Mucosa of rectum (tissue), 2 donors: ENCODE data around the gene LRCH1.

Experiments used
- H3K27ac ChIP-seq, 2 donors: one replicate each; pipeline ENCODE4 v1.7.0; 2013; ENCODE audit warnings: inconsistent platforms in 2 of 2, low read depth in 2 of 2, low read length in 2 of 2
- H3K27me3 ChIP-seq, 2 donors: one replicate each; pipeline ENCODE4 v1.7.0; 2013; ENCODE audit warnings: low read length in 2 of 2; ENCODE audit not compliant: control insufficient read depth in 2 of 2, insufficient read depth in 2 of 2
- H3K36me3 ChIP-seq, 2 donors: one replicate each; pipeline ENCODE4 v1.7.0; 2013; ENCODE audit warnings: low read length in 2 of 2; ENCODE audit not compliant: control insufficient read depth in 2 of 2, insufficient read depth in 2 of 2
- H3K4me1 ChIP-seq, 2 donors: one replicate each; pipeline ENCODE4 v1.7.0; 2013; ENCODE audit warnings: low read length in 2 of 2, mild to moderate bottlenecking in 1 of 2; ENCODE audit not compliant: control insufficient read depth in 2 of 2, insufficient read depth in 2 of 2
- H3K4me3 ChIP-seq, 2 donors: one replicate each; pipeline ENCODE4 v1.7.0; 2013; ENCODE audit warnings: low read length in 2 of 2
- H3K9ac ChIP-seq, 2 donors: one replicate each; pipeline ENCODE4 v1.7.0; 2013; ENCODE audit warnings: low read length in 2 of 2, low read depth in 1 of 2, mild to moderate bottlenecking in 1 of 2
- H3K9me3 ChIP-seq, 2 donors: one replicate each; pipeline ENCODE4 v1.7.0; 2013; ENCODE audit warnings: low read length in 2 of 2; ENCODE audit not compliant: control insufficient read depth in 2 of 2
- donor health status: healthy.
- donor health status: Normal muscosa, but diverticular disease.

Gene LRCH1

GRCh38 chr13:46521921-46522747 is 30.8 kb upstream of the LRCH1 start:
- Histone ChIP-seq H3K27ac (no peak overlapping the region), H3K4me1 (no peaks in the 10 kb centered on the region), H3K36me3 (no peaks in the 10 kb centered on the region), H3K9ac (no peak overlapping the region), H3K27me3 (no peaks in the 10 kb centered on the region), H3K9me3 (peaks cover 0 to 2% of the 10 kb centered on the region in 2 donors), H3K4me3 (no peak overlapping the region)

- H3K4me3 ChIP-seq: no peak overlapping the region
- no peaks in the 10 kb centered on the region for H3K4me1 ChIP-seq
- no peak overlapping the region for H3K27ac ChIP-seq
- no peak overlapping the region for H3K9ac ChIP-seq
- H3K9me3 ChIP-seq: peaks cover 0 to 2% of the 10 kb centered on the region in 2 donors
- no peaks in the 10 kb centered on the region for H3K36me3 ChIP-seq
- H3K27me3 ChIP-seq: no peaks in the 10 kb centered on the region
Measured at GRCh38 chr13:46522748-46523030, 30.3 kb upstream of the LRCH1 start.

- Histone ChIP-seq H3K27ac (no peak overlapping the region), H3K4me3 (no peak overlapping the region), H3K36me3 (no peaks in the 10 kb centered on the region), H3K9me3 (peaks cover 0 to 2% of the 10 kb centered on the region in 2 donors), H3K9ac (no peak overlapping the region), H3K4me1 (no peaks in the 10 kb centered on the region), H3K27me3 (no peaks in the 10 kb centered on the region)
Measured at GRCh38 chr13:46523972-46524752, 28.8 kb upstream of the LRCH1 start.

DNA sequence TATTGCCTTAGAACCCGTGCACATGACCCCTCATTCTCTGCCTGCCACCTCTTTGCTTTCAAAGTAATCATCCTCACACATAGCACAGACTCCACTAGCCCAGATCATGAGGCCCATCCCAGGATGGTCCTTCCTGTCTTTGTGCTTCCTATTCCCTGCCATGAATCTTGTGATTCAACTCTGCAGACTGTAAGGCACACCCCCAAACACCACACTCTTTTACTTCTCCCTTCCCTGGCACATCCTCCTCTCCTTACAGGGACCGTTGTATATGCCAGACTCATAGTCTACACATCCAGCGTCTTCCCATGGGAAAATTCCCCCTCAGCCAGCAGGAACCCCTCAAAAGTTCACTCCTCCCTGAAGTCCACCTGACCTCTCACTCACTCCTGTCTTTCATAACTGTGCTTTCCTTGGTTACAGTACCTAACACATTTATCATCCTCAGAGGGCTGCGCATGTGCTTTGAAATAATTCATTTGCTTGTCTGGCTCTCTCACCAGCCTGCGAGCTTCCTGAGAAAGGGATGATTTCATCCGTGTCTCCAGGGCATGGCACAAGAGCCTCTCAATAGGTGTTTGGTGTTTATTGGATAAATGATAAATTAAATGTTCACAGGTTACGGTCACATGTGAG is 26.8 kb upstream of the LRCH1 start:
- Histone ChIP-seq H3K36me3 (no peaks in the 10 kb centered on the region), H3K9me3 (peaks cover 0 to under 1% of the 10 kb centered on the region in 2 donors), H3K9ac (no peak overlapping the region), H3K4me3 (no peak overlapping the region), H3K4me1 (no peaks in the 10 kb centered on the region), H3K27me3 (no peaks in the 10 kb centered on the region), H3K27ac (no peak overlapping the region)

DNA sequence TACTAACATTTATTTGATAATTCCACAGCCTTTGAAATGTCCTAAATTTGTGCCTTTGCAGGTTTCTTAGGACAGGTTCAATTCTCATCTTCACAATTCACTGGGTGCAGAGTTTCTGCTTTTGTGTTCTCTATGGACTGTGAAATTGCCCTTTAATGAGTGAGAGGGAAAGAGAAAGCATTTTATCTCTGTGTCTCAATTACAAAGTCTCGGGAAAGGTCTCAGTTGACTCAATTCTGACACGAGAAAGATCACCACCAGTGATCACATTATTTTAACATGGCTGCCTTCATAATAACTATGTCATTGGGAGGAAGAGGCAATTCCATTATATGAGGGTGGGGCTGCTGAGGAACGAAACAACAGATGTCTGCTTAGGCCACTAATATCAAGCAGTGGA is 26.2 kb upstream of the LRCH1 start:
- Histone ChIP-seq H3K4me3 (no peak overlapping the region), H3K4me1 (no peaks in the 10 kb centered on the region), H3K9ac (no peak overlapping the region), H3K27ac (no peak overlapping the region), H3K27me3 (no peaks in the 10 kb centered on the region), H3K36me3 (no peaks in the 10 kb centered on the region), H3K9me3 (no peaks in the 10 kb centered on the region)

- Histone ChIP-seq H3K4me1 (no peaks in the 10 kb centered on the region), H3K36me3 (no peaks in the 10 kb centered on the region), H3K27me3 (no peaks in the 10 kb centered on the region), H3K4me3 (no peak overlapping the region), H3K9ac (no peak overlapping the region), H3K9me3 (no peaks in the 10 kb centered on the region), H3K27ac (no peak overlapping the region)
Measured at GRCh38 chr13:46527237-46527636, 25.7 kb upstream of the LRCH1 start.

DNA sequence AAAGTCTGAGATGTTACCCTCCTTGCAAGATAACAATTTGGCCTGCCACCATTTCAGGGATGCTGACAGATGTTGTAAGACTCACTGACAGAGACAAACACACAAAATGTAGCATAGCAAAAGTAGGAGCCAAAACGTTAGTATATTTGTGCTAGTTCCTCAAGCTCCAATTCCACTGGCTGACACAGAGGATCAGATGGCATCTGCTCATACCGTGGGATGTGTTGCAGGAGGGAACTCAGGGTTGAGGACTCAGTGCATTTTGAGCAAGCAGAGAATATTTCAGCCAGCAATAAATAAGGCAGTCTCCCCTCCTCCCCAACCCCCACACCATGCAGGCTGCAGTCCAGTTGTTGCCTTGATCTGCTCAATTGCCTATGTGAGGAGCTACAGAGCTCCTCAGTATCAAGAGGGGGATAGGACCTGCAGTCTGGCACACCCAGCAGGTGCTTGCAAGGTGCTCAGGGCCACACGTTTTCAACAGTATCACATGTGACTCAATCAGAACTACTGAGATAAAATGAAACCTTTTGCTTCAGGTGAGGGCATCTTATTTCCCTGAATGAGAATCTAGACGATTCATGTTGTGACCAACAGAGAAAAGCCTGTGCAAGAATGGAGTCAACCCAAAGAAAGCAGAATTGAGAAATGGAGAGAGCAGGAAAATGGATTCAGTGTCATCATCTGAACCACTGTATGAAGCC is 23.6 kb upstream of the LRCH1 start:
- no peak overlapping the region for H3K9ac ChIP-seq
- no peaks in the 10 kb centered on the region for H3K4me1 ChIP-seq
- no peak overlapping the region for H3K4me3 ChIP-seq
- H3K9me3 ChIP-seq: no peaks in the 10 kb centered on the region
- no peaks in the 10 kb centered on the region for H3K27me3 ChIP-seq
- no peaks in the 10 kb centered on the region for H3K36me3 ChIP-seq
- no peak overlapping the region for H3K27ac ChIP-seq

- Histone ChIP-seq H3K9me3 (no peaks in the 10 kb centered on the region), H3K36me3 (no peaks in the 10 kb centered on the region), H3K9ac (no peak overlapping the region), H3K27me3 (no peaks in the 10 kb centered on the region), H3K27ac (no peak overlapping the region), H3K4me3 (no peak overlapping the region), H3K4me1 (no peaks in the 10 kb centered on the region)
Measured at GRCh38 chr13:46530084-46530935, 22.7 kb upstream of the LRCH1 start.

DNA sequence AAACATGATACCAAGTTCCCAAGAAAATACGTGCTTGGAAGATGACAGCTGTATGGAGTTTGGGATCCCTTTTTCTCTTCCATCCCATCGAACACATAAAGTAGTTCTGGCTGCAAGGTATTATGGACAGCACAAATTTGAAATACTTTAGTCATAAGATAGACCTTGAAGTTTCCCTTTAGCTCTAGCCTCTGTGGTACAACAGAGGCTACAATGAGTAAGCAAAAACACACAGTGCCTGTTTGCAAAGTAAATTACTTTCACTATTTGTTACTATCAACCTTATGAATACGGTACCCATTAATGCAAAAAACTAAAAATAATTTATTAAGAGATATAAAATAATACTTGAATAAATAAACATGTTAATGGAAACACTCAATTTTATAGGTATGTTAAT is 21.0 kb upstream of the LRCH1 start:
- H3K27me3 ChIP-seq: no peaks in the 10 kb centered on the region
- no peaks in the 10 kb centered on the region for H3K36me3 ChIP-seq
- no peaks in the 10 kb centered on the region for H3K4me1 ChIP-seq
- no peak overlapping the region for H3K27ac ChIP-seq
- H3K4me3 ChIP-seq: no peak overlapping the region
- no peaks in the 10 kb centered on the region for H3K9me3 ChIP-seq
- no peak overlapping the region for H3K9ac ChIP-seq
